Measurements from ENCODE around the gene PTDSS2.

PTDSS2 gene

GRCh38 chr11:457111-457760, 7.2 kb downstream of the PTDSS2 start:
- TF ChIP-seq CTCF (IDR thresholded peaks at IDR 0.05; ENCODE audit: low read depth, low read length), result no peak
- H3K36me3 ChIP-seq, result peaks cover 22% of the 10 kb centered on the region
- no peaks in the 10 kb centered on the region for H3K4me1 ChIP-seq
- no peaks in the 10 kb centered on the region for H3K9me3 ChIP-seq
- no peak overlapping the region for H3K4me3 ChIP-seq (ENCODE audit: low read depth, low read length)
- DNase-seq, result no peak
- H3K27me3 ChIP-seq, result no peaks in the 10 kb centered on the region

GRCh38 chr11:459511-460220, 9.6 kb downstream of the PTDSS2 start:
- no peaks in the 10 kb centered on the region for H3K27me3 ChIP-seq
- H3K36me3 ChIP-seq, result peaks cover 7% of the 10 kb centered on the region
- TF ChIP-seq CTCF (IDR thresholded peaks at IDR 0.05; ENCODE audit: low read depth, low read length), result no peak
- no peak overlapping the region for H3K4me3 ChIP-seq (ENCODE audit: low read depth, low read length)
- H3K9me3 ChIP-seq, result no peaks in the 10 kb centered on the region
- no peaks in the 10 kb centered on the region for H3K4me1 ChIP-seq
- no peak for DNase-seq

- no peaks in the 10 kb centered on the region for H3K4me1 ChIP-seq
- H3K9me3 ChIP-seq, result no peaks in the 10 kb centered on the region
- no peak for DNase-seq
- no peak overlapping the region for H3K4me3 ChIP-seq (ENCODE audit: low read depth, low read length)
- H3K36me3 ChIP-seq, result peaks cover 4% of the 10 kb centered on the region; the same call in 1 of the 2 replicates
- no peaks in the 10 kb centered on the region for H3K27me3 ChIP-seq
- TF ChIP-seq CTCF (IDR thresholded peaks at IDR 0.05; ENCODE audit: low read depth, low read length), result no peak
Observed at GRCh38 chr11:460331-461199, 10.5 kb downstream of the PTDSS2 start.

GRCh38 chr11:461626-462025, 11.5 kb downstream of the PTDSS2 start:
- DNase-seq, result no peak
- Histone ChIP-seq H3K4me1 (no peaks in the 10 kb centered on the region), H3K9me3 (no peaks in the 10 kb centered on the region), H3K27me3 (no peaks in the 10 kb centered on the region), H3K4me3 (ENCODE audit: low read depth, low read length) (no peak overlapping the region), H3K36me3 (peaks cover 4% of the 10 kb centered on the region; the same call in 1 of the 2 replicates)
- no peak for TF ChIP-seq CTCF (IDR thresholded peaks at IDR 0.05; ENCODE audit: low read depth, low read length)

GRCh38 chr11:462107-462890, 12.2 kb downstream of the PTDSS2 start:
- Histone ChIP-seq H3K36me3 (peaks cover 4% of the 10 kb centered on the region; the same call in 1 of the 2 replicates), H3K4me1 (no peaks in the 10 kb centered on the region), H3K9me3 (no peaks in the 10 kb centered on the region), H3K27me3 (no peaks in the 10 kb centered on the region), H3K4me3 (ENCODE audit: low read depth, low read length) (no peak overlapping the region)
- no peak for TF ChIP-seq CTCF (IDR thresholded peaks at IDR 0.05; ENCODE audit: low read depth, low read length)
- no peak for DNase-seq
